K562 (cell line): ENCODE data around the gene HSD17B10. TPM values are rescaled to one million over a fixed set of nuclear protein-coding genes. Genes with fewer than 3 reads are reported as not detected.
A peak's percentile ranks its signal among the peaks of the same experiment; 100 is the strongest.

Experiments used
- BRD9 ChIP-seq: fragments of 450-650 bp; IDR thresholded peaks from 2 replicates; pipeline ENCODE4 v1.6.1; 2018; ENCODE audit warnings: low read depth; ENCODE audit not compliant: partially characterized antibody
- CBFB ChIP-seq: sonication (generic); formaldehyde crosslinking; IDR thresholded peaks from 2 replicates; pipeline ENCODE4 v1.4.0; 2020; ENCODE audit warnings: mild to moderate bottlenecking, missing genetic modification reagents
- CBX1 ChIP-seq: sonication (generic); IDR thresholded peaks from 2 replicates; pipeline ENCODE4 v1.6.1; 2016; ENCODE audit warnings: antibody characterized with exemption, low read depth, mild to moderate bottlenecking
- CEBPG ChIP-seq, 3 experiments: fragments of 200-800 bp in 1 of 3; sonication (Bioruptor generic) in 1 of 3; sonication (generic) in 1 of 3; formaldehyde crosslinking in 1 of 3; IDR thresholded peaks in 2 of 3; conservative IDR thresholded peaks in 1 of 3; 2 replicates each; pipeline versions ENCODE4 v1.6.1 to v1.8.0; 2016 to 2022; ENCODE audit warnings: missing compliant biosample characterization in 2 of 3, missing genetic modification characterization in 2 of 3, mild to moderate bottlenecking in 1 of 3, missing genetic modification reagents in 1 of 3
- CREBBP ChIP-seq: IDR thresholded peaks from one replicate; pipeline ENCODE4 v1.6.1; 2012; ENCODE audit warnings: low read depth, mild to moderate bottlenecking, control low read depth, inconsistent platforms, low read length
- CTBP1 ChIP-seq: fragments of 450-650 bp; IDR thresholded peaks from 2 replicates; pipeline ENCODE4 v1.6.1; 2016; ENCODE audit warnings: borderline replicate concordance
- HNRNPL ChIP-seq: fragments of 200-400 bp; formaldehyde crosslinking; IDR thresholded peaks from 2 replicates; pipeline ENCODE4 v1.6.1; 2017; ENCODE audit warnings: low read depth, mild to moderate bottlenecking, low read length
- MCM2 ChIP-seq: fragments of 450-650 bp; IDR thresholded peaks from 2 replicates; pipeline ENCODE4 v1.6.1; 2017; ENCODE audit warnings: low read depth, mild to moderate bottlenecking
- MEIS2 ChIP-seq: fragments of 450-650 bp; IDR thresholded peaks from 2 replicates; pipeline ENCODE4 v1.6.1; 2014; ENCODE audit warnings: mild to moderate bottlenecking; ENCODE audit not compliant: partially characterized antibody
- MXI1 ChIP-seq: IDR thresholded peaks from 2 replicates; pipeline ENCODE4 v1.6.1; 2011; ENCODE audit warnings: low read depth, mild to moderate bottlenecking, improper control_type of control experiment, low read length
- NR3C1 ChIP-seq: sonication (generic); formaldehyde crosslinking; IDR thresholded peaks from 2 replicates; pipeline ENCODE4 v1.8.1; 2022; ENCODE audit warnings: missing genetic modification reagents
- USF2 ChIP-seq: sonication (generic); formaldehyde crosslinking; IDR thresholded peaks from 2 replicates; pipeline ENCODE4 v1.5.0; 2020; ENCODE audit warnings: missing genetic modification reagents
- VEZF1 ChIP-seq: fragments of 200-800 bp; sonication (Bioruptor generic); IDR thresholded peaks from 2 replicates; pipeline ENCODE4 v1.6.1; 2017; ENCODE audit warnings: missing genetic modification characterization, missing compliant biosample characterization
- ZBTB43 ChIP-seq: sonication (generic); formaldehyde crosslinking; IDR thresholded peaks from 2 replicates; pipeline ENCODE4 v1.8.0; 2023; ENCODE audit warnings: mild to moderate bottlenecking, missing genetic modification reagents
- ZMIZ1 ChIP-seq, 2 experiments: fragments of 150-350 bp in 1 of 2; IDR thresholded peaks; 2 replicates each; pipeline ENCODE4 v1.6.1; 2012 to 2016; ENCODE audit warnings: low read depth in 2 of 2, low read length in 2 of 2, mild to moderate bottlenecking in 1 of 2, moderate library complexity in 1 of 2
- ZNF175 ChIP-seq: fragments of 200-800 bp; sonication (Bioruptor generic); IDR thresholded peaks from 2 replicates; pipeline ENCODE4 v1.6.1; 2016; ENCODE audit warnings: low read depth, mild to moderate bottlenecking, missing genetic modification characterization, missing compliant biosample characterization
- ZNF3 ChIP-seq: fragments of 250-450 bp; sonication (Bioruptor Pico); IDR thresholded peaks from 2 replicates; pipeline ENCODE4 v1.5.0; 2021; ENCODE audit warnings: mild to moderate bottlenecking, moderate library complexity
- ZNF695 ChIP-seq: fragments of 450-650 bp; formaldehyde crosslinking; IDR thresholded peaks from 2 replicates; pipeline ENCODE4 v1.4.0; 2020; ENCODE audit warnings: mild to moderate bottlenecking, moderate library complexity
- ZNF766 ChIP-seq: fragments of 200-800 bp; sonication (Bioruptor generic); conservative IDR thresholded peaks from 2 replicates; pipeline ENCODE4 v1.6.1; 2016; ENCODE audit warnings: missing genetic modification characterization, missing compliant biosample characterization
- polyA plus RNA-seq, 8 experiments: library from polyadenylated mRNA; depleted of rRNA in 4 of 8; stranded (reverse) in 5 of 8; unstranded in 3 of 8; fragments of >200 nt; fragmentation: Nextera tagmentation in 2 of 8; fragmentation: Illumina TruSeq in 1 of 8; extraction: Ambion mirVana in 2 of 8; extraction: Trizol in 1 of 8; gene quantifications; 2 replicates each; pipeline versions ENCODE4 v1.2.1 to v1.2.3, GENCODE V29; 2011 to 2014; ENCODE audit warnings: inconsistent platforms in 1 of 8, missing spikeins in 1 of 8
- total RNA-seq, 7 experiments: library from RNA; depleted of rRNA in 6 of 7; stranded (reverse); fragments of >200 nt in 6 of 7; fragmentation: Illumina TruSeq in 2 of 7; extraction: Trizol in 2 of 7; gene quantifications; 2 replicates each; pipeline versions ENCODE4 v1.2.1 to v1.2.3, GENCODE V29; 2011 to 2021; ENCODE audit warnings: low replicate concordance in 1 of 7

The HSD17B10 gene
- total and polyA plus RNA-seq, 9 of the 15 experiments (the other 6 are each of a cell fraction or from before 2014, with no cell fraction given): 45.3 to 221 (median 186) TPM

- peak; percentile 71; the same call in 1 of the 2 replicates for TF ChIP-seq ZBTB43 (CRISPR knock-in tag)
- no peak for TF ChIP-seq ZNF695
- TF ChIP-seq CEBPG (CRISPR knock-in tag; IDR thresholded peaks at IDR 0.05): peak; percentile 66
- TF ChIP-seq CEBPG (tag; conservative IDR thresholded peaks at IDR 0.05 in 1 of 2, IDR thresholded peaks at IDR 0.05 in 1 of 2): 0 out of 4 replicates have a peak, but pooled peaks have one; percentile 17 to 20
- TF ChIP-seq CTBP1: no peak
- no peak for TF ChIP-seq CBFB (CRISPR knock-in tag)
- no peak; the same call in 1 of the 2 replicates for TF ChIP-seq NR3C1 (CRISPR knock-in tag)
- TF ChIP-seq USF2 (CRISPR knock-in tag): no peak
- TF ChIP-seq ZNF175: no peak
- no peak; the same call in 1 of the 2 replicates for TF ChIP-seq MXI1
- peak; percentile 91 for TF ChIP-seq VEZF1 (CRISPR knock-in tag)
- no peak for TF ChIP-seq ZNF3 (CRISPR knock-in tag)
- no peak for TF ChIP-seq MCM2
- TF ChIP-seq BRD9: no peak
- TF ChIP-seq ZMIZ1 (IDR thresholded peaks at IDR 0.05; ENCODE audit: low read depth in 2 of 2, low read length in 2 of 2): 0 out of 4 replicates have a peak, but pooled peaks of 1 of the 2 experiments have one; percentile 14
- 0 out of 2 replicates have a peak, but pooled peaks have one; percentile 39 for TF ChIP-seq CBX1
- peak; percentile 23 for TF ChIP-seq MEIS2
- no peak for TF ChIP-seq ZNF766 (CRISPR knock-in tag)
- no peak for TF ChIP-seq HNRNPL
- TF ChIP-seq CREBBP: no peak
These were observed 11.9 kb downstream of the HSD17B10 start, which contains the start of gene SMC1A (continued) for GRCh38 chrX:53422086-53422860.
